Neural cell (in vitro differentiated cells): ENCODE results near the gene TOR3A. TPM values are rescaled to one million over a fixed set of nuclear protein-coding genes. Genes with fewer than 3 reads are reported as not detected.

Experiments
- H2AFZ ChIP-seq: fragments of 200-600, 300-800 bp; sonication (generic), shearing (Covaris generic); 2 replicates; pipeline ENCODE4 v1.6.0; 2014; ENCODE audit warnings: low read depth, mild to moderate bottlenecking, antibody characterized with exemption, low read length, moderate library complexity
- H3F3A ChIP-seq: fragments of 200-600 bp; shearing (Covaris generic); 2 replicates; pipeline ENCODE4 v1.6.1; 2016; ENCODE audit warnings: mild to moderate bottlenecking, moderate library complexity, mixed read lengths, antibody characterized with exemption, low read length; ENCODE audit not compliant: insufficient read depth, poor library complexity, severe bottlenecking
- H3K27ac ChIP-seq: fragments of 200-600, 300-800 bp; sonication (generic), shearing (Covaris generic); 2 replicates; pipeline ENCODE4 v1.5.1; 2014; ENCODE audit warnings: mild to moderate bottlenecking, low read length, moderate library complexity
- H3K27me3 ChIP-seq: fragments of 300-800, 200-600 bp; sonication (generic), shearing (Covaris generic); 2 replicates; pipeline ENCODE4 v1.6.0; 2014; ENCODE audit warnings: mild to moderate bottlenecking, low read depth, low read length, moderate library complexity; ENCODE audit not compliant: insufficient read depth
- H3K36me3 ChIP-seq: fragments of 300-800, 200-600 bp; sonication (generic), shearing (Covaris generic); 2 replicates; pipeline ENCODE4 v1.5.1; 2014; ENCODE audit warnings: mild to moderate bottlenecking, antibody characterized with exemption, low read length, moderate library complexity; ENCODE audit not compliant: insufficient read depth
- H3K4me2 ChIP-seq: fragments of 300-800, 200-600 bp; sonication (generic), shearing (Covaris generic); 2 replicates; pipeline ENCODE4 v1.6.0; 2014; ENCODE audit warnings: mild to moderate bottlenecking, low read length
- H3K4me3 ChIP-seq: fragments of 300-800, 200-600 bp; sonication (generic), shearing (Covaris generic); 2 replicates; pipeline ENCODE4 v1.5.1; 2014; ENCODE audit warnings: mild to moderate bottlenecking, low read length, moderate library complexity
- H3K79me2 ChIP-seq: fragments of 200-600 bp; shearing (Covaris generic); replicated peaks from 2 replicates; pipeline ENCODE4 v1.6.0; 2014; ENCODE audit warnings: mild to moderate bottlenecking, low read length, moderate library complexity; ENCODE audit not compliant: insufficient read depth
- H3K9ac ChIP-seq: fragments of 300-800, 200-600 bp; sonication (generic), shearing (Covaris generic); 2 replicates; pipeline ENCODE4 v1.6.1; 2016; ENCODE audit warnings: mild to moderate bottlenecking, low read length, mixed read lengths
- H3K9me2 ChIP-seq: fragments of 200-600 bp; shearing (Covaris generic); 2 replicates; pipeline ENCODE4 v1.6.1; 2016; ENCODE audit warnings: mild to moderate bottlenecking, low read length, mixed read lengths; ENCODE audit not compliant: insufficient read depth
- H3K9me3 ChIP-seq: fragments of 200-600, 300-800 bp; sonication (generic), shearing (Covaris generic); 2 replicates; pipeline ENCODE4 v1.6.1; 2016; ENCODE audit warnings: mild to moderate bottlenecking, mixed run types, low read length, moderate library complexity, mixed read lengths
- H4K20me1 ChIP-seq: fragments of 200-600 bp; shearing (Covaris generic); 2 replicates; pipeline ENCODE4 v1.6.1; 2016; ENCODE audit warnings: mild to moderate bottlenecking, mixed run types; ENCODE audit not compliant: insufficient read depth
- EP300 ChIP-seq: fragments of 450-650 bp; conservative IDR thresholded peaks from 2 replicates; pipeline ENCODE4 v1.6.1; 2014; ENCODE audit warnings: antibody characterized with exemption, mild to moderate bottlenecking, moderate library complexity; ENCODE audit not compliant: poor library complexity, severe bottlenecking
- EZH2 ChIP-seq: fragments of 200-600, 300-800 bp; shearing (Covaris generic), sonication (generic); IDR thresholded peaks from 2 replicates; pipeline ENCODE4 v1.6.1; 2014; ENCODE audit warnings: antibody characterized with exemption, low read length, borderline replicate concordance, mild to moderate bottlenecking; ENCODE audit not compliant: insufficient read depth, poor library complexity, severe bottlenecking
- MXI1 ChIP-seq: fragments of 450-650 bp; conservative IDR thresholded peaks from 2 replicates; pipeline ENCODE4 v1.6.1; 2014; ENCODE audit warnings: antibody characterized with exemption, mild to moderate bottlenecking; ENCODE audit not compliant: poor library complexity, severe bottlenecking
- POLR2AphosphoS5 ChIP-seq: IDR thresholded peaks from 2 replicates; pipeline ENCODE4 v1.6.1; 2012
- RAD21 ChIP-seq: fragments of 450-650 bp; conservative IDR thresholded peaks from 2 replicates; pipeline ENCODE4 v1.6.1; 2014; ENCODE audit warnings: antibody characterized with exemption, mild to moderate bottlenecking, moderate library complexity
- SMC3 ChIP-seq: fragments of 450-650 bp; conservative IDR thresholded peaks from 2 replicates; pipeline ENCODE4 v1.6.1; 2014; ENCODE audit warnings: antibody characterized with exemption, mild to moderate bottlenecking, moderate library complexity; ENCODE audit not compliant: poor library complexity
- TAF1 ChIP-seq: IDR thresholded peaks from 2 replicates; pipeline ENCODE4 v1.6.1; 2012; ENCODE audit warnings: low read depth
- polyA plus RNA-seq: library from polyadenylated mRNA; depleted of rRNA; stranded (reverse); fragments of >200 nt; gene quantifications from 2 replicates; pipeline ENCODE4 v1.2.3, GENCODE V29; 2014
- TF ChIP-seq, protein P1 (sequence below): IDR thresholded peaks from 2 replicates; pipeline ENCODE4 v1.6.1; 2012; ENCODE audit warnings: borderline replicate concordance
- TF ChIP-seq, protein P2 (sequence below): fragments of 450-650 bp; IDR thresholded peaks from 2 replicates; pipeline ENCODE4 v1.5.1; 2014; ENCODE audit warnings: antibody characterized with exemption, mild to moderate bottlenecking, moderate library complexity; ENCODE audit not compliant: poor library complexity, severe bottlenecking

Gene TOR3A
- polyA plus RNA-seq, 1 donor from 2014 or later = 13.5 TPM

DNA sequence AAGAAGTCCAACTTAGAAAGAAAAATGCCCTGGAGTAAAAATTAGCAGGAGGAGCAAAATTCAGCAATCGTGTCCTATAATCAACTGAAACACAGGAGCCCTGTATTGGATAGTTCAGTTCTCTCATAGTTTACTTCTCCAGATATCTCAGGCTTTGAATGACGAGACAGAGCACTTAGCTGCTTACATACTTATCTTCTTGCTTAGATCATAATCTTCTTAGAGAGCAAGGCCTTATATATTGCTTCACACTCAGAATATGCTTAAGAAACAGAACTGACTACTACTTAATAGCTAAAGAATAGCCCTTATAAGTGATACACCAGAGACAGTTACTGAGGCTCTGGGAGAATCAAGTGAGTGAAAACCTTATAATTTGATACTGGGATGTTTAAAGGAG is 38.9 kb downstream of the TOR3A start:
- Histone ChIP-seq H3K79me2 (no peaks in the 10 kb centered on the region), H3K27ac (no peak overlapping the region)

DNA sequence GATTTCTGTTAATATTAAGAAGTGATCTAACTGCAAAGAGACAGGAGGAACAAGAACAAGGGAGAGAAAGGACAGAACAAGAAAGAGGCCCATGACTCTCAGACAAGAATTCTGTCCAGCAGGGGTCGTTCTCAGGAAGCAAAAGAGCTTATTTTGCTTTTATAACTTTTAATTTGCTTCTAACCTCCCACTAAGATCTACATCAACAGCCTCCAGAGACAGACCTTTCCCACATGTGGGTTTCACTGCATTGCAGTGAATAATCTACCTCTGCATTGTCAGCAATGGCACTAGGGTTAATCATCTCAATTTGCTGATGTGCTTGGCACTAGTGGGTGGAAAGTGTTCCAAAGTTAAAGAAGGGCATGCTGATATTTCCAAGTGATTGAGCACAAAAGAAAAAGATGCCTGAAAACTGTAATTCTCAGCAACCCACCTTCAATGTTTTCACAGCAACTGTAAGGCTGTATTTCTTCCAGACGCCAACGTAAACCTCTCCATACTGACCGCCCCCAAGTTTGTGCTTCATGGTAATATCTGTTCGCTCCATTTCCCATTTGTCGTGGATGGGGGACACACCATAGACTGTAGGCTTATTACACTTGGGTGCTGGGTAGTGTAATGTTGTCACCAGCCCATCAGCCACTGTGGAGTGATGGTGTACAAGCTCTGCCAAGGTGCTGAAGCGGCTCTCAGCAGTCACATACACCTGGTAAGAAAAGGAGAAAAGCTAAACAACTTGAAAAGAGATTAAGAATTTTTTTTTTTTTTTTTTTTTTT is 39.5 kb downstream of the TOR3A start:
- Histone ChIP-seq H3K4me2 (no peak overlapping the region), H3K4me3 (no peak overlapping the region), H4K20me1 (no peaks in the 10 kb centered on the region), H3K27ac (no peak overlapping the region), H3K27me3 (no peaks in the 10 kb centered on the region), H3K9me2 (no peaks in the 10 kb centered on the region), H3K36me3 (no peaks in the 10 kb centered on the region), H3K9me3 (no peaks in the 10 kb centered on the region), H2AFZ (no peak overlapping the region), H3K79me2 (no peaks in the 10 kb centered on the region), H3F3A (no peaks in the 10 kb centered on the region), H3K9ac (no peak overlapping the region)
- TF ChIP-seq POLR2AphosphoS5 = no peak
- TF ChIP-seq, protein P1, sequence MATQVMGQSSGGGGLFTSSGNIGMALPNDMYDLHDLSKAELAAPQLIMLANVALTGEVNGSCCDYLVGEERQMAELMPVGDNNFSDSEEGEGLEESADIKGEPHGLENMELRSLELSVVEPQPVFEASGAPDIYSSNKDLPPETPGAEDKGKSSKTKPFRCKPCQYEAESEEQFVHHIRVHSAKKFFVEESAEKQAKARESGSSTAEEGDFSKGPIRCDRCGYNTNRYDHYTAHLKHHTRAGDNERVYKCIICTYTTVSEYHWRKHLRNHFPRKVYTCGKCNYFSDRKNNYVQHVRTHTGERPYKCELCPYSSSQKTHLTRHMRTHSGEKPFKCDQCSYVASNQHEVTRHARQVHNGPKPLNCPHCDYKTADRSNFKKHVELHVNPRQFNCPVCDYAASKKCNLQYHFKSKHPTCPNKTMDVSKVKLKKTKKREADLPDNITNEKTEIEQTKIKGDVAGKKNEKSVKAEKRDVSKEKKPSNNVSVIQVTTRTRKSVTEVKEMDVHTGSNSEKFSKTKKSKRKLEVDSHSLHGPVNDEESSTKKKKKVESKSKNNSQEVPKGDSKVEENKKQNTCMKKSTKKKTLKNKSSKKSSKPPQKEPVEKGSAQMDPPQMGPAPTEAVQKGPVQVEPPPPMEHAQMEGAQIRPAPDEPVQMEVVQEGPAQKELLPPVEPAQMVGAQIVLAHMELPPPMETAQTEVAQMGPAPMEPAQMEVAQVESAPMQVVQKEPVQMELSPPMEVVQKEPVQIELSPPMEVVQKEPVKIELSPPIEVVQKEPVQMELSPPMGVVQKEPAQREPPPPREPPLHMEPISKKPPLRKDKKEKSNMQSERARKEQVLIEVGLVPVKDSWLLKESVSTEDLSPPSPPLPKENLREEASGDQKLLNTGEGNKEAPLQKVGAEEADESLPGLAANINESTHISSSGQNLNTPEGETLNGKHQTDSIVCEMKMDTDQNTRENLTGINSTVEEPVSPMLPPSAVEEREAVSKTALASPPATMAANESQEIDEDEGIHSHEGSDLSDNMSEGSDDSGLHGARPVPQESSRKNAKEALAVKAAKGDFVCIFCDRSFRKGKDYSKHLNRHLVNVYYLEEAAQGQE = no peak
- TF ChIP-seq, protein P2, sequence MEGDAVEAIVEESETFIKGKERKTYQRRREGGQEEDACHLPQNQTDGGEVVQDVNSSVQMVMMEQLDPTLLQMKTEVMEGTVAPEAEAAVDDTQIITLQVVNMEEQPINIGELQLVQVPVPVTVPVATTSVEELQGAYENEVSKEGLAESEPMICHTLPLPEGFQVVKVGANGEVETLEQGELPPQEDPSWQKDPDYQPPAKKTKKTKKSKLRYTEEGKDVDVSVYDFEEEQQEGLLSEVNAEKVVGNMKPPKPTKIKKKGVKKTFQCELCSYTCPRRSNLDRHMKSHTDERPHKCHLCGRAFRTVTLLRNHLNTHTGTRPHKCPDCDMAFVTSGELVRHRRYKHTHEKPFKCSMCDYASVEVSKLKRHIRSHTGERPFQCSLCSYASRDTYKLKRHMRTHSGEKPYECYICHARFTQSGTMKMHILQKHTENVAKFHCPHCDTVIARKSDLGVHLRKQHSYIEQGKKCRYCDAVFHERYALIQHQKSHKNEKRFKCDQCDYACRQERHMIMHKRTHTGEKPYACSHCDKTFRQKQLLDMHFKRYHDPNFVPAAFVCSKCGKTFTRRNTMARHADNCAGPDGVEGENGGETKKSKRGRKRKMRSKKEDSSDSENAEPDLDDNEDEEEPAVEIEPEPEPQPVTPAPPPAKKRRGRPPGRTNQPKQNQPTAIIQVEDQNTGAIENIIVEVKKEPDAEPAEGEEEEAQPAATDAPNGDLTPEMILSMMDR = peak; percentile 44
- TF ChIP-seq SMC3 = peak; percentile 58
- TF ChIP-seq RAD21 = peak; percentile 50
- no peak for TF ChIP-seq TAF1
- TF ChIP-seq MXI1 = no peak
- TF ChIP-seq EZH2 = no peak
- TF ChIP-seq EP300 = no peak

More for the DNA sequence above, 38.9 kb downstream of the TOR3A start:
- no peak overlapping the region for H3K4me2 ChIP-seq
- no peaks in the 10 kb centered on the region for H3K9me3 ChIP-seq
- no peaks in the 10 kb centered on the region for H4K20me1 ChIP-seq
- no peak overlapping the region for H3K9ac ChIP-seq
- H3F3A ChIP-seq = no peaks in the 10 kb centered on the region
- no peak overlapping the region for H3K4me3 ChIP-seq
- no peaks in the 10 kb centered on the region for H3K9me2 ChIP-seq
- TF ChIP-seq TAF1 (no peak), MXI1 (no peak), EZH2 (no peak), POLR2AphosphoS5 (no peak), EP300 (no peak), SMC3 (no peak), RAD21 (no peak)
- TF ChIP-seq, protein P2 = no peak
- TF ChIP-seq, protein P1 = no peak
- H3K27me3 ChIP-seq = no peaks in the 10 kb centered on the region
- no peak overlapping the region for H2AFZ ChIP-seq
- no peaks in the 10 kb centered on the region for H3K36me3 ChIP-seq
